Kidney capillary endothelial cell (primary cell): Measurements from ENCODE around the gene KRT17.
A peak's percentile ranks its signal among the peaks of the same experiment; 100 is the strongest.
"Not testable (repeated sequence)": the region's sequence is repeated elsewhere in the genome, so short reads cannot be mapped to it uniquely, and the experiment has no call there.

ENCODE experiments used
- DNase-seq: peaks from one replicate; pipeline ENCODE4 v3.0.0-alpha.2; 2018; ENCODE audit warnings: low spot score

The KRT17 gene

GRCh38 chr17:41653892-41654677 is 29.7 kb upstream of the KRT17 start:
- DNase-seq, result no peak

- no peak for DNase-seq
These were observed 29.0 kb upstream of the KRT17 start for GRCh38 chr17:41653421-41653820.

GRCh38 chr17:41652461-41652970 is 28.1 kb upstream of the KRT17 start:
- DNase-seq, result no peak

DNA sequence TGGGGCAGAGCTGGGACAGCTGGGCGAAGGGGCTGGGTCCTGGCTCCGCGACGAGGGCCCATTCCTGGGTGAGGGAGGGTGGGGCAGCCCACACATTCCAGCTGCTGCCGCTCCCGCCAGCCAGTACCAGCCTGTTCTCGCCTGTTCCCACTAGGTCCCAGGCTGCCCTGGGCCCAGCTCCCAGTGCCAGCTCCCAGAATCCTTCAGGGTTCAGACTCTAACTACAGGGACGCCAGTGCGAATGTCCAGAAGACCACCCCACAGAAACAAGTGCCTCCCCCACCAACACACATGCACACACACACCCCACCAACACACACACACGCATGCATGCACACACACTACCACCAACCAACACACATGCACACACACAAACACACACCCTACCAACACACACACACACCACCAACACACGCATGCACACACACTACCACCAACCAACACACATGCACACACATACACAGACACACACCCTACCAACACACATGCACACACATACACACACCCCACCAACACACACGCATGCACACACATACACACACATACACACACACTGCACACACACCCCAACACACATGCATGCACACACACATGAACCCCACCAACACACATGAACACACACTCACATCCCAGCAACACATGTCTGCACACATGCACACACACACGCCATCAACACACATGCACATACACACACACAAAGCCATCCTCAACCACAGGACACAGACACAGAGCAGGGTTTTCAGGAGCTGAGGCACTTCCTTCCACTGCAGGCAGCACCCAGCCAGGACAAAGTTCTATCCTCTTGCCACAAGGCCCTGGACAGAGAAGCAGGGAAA is 27.5 kb upstream of the KRT17 start:
- no peak for DNase-seq

- no peak for DNase-seq
These were observed 26.6 kb upstream of the KRT17 start for GRCh38 chr17:41650794-41651624.

DNA sequence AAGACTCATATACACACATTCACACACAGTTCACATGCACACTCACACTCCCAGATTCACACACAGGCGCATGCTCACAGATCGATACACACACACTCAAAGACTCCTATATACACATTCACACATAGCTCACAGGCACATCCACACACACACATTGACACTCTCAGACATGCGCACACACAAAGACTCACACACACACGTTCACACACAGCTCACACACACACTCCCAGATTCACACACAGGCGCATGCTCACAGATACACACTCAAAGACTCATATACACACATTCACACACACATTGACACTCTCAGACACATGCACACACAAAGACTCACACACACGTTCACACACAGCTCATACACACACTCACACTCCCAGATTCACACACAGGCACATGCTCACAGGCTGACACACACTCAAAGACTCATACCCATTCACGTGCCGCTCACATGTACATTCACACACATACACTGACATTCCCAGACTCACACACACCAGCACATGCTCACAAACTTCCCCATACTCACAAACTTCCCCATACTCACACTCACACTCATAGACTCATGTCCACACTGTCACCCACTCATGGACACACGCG is 25.6 kb upstream of the KRT17 start:
- DNase-seq, result no peak

DNA sequence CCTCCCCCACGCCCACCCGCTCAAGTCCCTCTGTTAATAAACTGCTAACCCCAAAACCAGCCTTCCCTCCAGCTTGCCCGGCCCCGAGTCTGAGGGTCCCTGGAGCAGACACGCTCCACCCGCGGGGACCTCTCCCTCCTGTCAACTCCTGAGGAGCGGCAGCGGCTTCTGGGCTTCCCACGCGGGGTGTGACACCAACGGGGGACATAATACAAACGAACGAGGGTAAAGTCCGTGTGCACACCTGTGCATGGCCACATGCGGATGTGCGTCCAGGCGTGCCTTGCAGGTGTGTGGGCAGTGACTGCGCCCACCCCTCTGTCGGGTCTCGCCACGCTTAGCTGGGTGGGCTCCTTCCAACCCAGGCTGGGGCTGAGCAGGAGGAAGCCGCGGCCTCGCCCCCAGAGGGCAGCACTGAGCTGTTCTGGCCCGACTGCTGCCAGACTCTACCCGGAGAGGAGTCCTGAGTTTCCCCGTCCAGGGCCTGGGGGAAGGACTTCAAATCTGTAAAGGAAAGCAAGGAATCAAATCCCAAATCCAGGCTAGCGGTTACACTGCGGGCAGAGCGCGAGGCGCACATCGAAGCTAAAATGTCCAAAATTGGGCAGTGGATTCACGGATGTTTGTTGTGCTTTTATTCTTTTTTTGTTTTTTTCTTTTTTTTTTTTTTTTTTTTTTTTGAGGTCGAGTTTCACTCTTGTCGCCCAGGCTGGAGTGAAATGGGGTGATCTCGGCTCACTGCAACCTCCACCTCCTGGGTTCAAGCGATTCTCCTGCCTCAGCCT is 24.2 kb upstream of the KRT17 start:
- DNase-seq, result peak; percentile 68

GRCh38 chr17:41647940-41648410 is 23.6 kb upstream of the KRT17 start:
- DNase-seq, result peak; percentile 63

- DNase-seq, result no peak
These were observed 22.9 kb upstream of the KRT17 start for GRCh38 chr17:41647038-41647813.

DNA sequence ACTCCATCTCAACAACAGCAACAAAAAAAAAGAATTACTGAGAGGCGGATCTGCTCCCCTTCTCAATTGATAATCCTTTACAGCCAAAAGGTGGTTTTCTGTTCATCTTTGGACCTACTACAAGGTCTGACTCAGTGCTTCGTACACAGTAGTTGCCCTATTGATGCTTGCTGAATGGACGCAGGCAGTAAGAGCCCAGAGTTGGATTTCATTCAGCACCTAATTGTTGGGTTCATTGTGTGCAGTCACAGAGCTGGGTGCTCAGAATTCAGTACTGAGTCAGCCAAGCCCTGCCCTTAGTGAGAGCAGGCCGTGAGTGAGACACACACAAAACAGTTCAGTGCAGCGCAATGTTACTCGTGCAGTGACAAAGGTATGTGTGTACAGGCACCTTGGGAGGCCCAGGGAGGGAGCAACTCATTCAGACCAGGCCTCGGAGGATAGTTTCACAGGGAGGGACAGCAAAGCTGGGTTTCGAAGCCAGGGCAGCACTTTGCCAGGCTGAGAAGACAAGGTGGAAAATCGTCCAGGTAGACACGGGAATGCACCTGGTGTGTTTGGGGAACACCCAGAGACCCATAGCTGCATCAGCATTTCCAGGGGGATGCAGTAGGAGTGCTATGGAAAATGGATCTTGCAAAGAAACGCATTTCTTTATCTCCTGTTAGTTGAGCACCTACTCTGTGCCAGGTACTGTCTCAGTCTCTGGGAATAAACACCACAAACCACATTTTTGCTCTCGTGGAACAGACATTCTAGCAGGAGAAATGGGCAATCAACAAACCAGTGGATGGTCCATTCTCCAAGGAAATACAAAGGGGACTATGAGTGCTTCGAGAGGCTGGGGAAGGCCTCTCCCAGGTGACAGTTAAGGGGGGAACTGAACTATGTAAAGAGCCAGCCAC is 18.1 kb upstream of the KRT17 start:
- no peak for DNase-seq

GRCh38 chr17:41640596-41640995 is 16.2 kb upstream of the KRT17 start:
- not testable (repeated sequence) for DNase-seq

DNA sequence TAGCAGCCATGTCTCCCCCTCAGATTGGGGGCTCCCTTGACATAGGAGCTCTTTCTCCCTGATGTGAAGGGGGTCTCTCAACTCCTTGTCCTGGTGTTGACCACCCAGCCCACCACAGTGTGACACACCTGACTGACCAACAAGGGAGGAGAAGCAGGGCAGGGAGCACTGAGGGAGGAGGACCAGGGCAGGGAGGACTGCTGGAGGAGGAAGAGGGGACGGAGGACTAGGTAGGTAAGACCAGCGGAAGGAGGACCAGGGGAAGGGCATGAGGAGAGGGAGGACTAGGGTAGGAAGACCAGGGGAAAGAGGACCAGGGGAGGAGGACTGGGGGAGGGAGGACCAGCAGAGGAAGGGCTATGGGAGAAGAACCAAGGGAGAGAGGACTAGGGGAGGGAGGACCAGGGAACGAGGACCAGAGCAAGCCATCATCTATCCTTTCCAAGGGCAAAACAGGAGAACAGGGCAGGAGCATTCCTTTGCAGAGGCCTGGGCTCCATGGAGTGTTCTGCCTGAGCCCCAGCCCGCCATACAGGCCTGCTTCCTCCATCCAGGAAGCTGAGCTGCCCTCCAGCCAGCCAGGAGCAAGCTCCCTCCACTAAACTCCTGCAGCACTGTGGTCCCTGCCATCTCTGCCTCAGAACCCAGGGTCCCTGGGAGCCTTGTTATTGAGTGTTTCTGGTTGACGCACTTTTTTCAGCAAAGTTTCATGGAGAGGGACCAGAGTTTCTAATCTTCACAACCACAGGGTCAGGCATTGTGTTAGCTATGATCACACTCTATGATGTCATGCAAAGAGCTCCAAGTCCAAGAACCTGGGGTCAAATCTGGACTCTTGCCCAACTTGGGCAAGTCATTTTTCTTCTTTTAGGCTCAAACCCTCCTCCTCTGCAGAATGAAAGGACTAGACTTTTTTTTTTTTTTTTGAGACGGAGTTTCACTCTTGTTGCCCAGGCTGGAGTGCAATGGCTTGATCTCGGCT is 15.4 kb upstream of the KRT17 start:
- DNase-seq, result no peak

DNA sequence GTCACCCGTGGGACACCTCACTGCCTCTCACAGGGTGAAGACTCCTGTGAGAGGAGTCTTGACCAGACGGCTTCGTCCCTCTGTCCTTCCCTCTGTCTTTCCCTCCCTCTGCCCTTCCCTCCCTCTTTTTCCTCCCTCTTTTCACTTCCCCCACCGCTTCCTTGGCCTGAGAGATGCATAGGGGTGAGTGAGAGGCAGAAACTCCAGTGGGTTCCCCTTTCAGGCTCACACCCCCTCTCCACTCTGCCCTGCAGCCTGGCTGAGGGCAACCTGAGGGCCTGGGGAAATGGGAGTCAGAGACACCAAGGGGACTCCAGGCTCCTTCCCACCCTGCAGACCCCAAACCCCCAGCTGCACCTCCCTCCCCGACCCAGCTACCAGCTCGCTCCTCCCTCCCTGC is 14.6 kb upstream of the KRT17 start:
- DNase-seq, result no peak

DNA sequence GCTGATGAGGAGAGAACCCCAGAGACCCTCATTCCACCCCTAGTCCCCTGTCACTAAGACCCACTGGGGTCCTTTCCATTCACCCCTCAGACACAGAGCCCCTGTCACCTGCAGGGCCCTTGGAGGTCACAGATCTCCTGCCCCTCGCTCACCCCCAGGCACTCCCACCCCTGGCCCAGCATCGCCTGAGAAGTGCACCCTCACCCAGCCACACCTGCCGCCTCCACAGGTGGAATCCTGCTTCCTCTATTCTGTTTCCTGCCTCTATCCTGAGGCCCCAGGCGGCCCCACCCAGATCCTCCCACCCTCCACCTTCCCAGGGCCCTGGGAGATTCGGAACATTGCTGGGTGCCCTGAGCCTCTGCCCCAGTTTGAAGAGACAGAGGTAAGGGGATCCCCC is 13.8 kb upstream of the KRT17 start:
- DNase-seq, result no peak

DNA sequence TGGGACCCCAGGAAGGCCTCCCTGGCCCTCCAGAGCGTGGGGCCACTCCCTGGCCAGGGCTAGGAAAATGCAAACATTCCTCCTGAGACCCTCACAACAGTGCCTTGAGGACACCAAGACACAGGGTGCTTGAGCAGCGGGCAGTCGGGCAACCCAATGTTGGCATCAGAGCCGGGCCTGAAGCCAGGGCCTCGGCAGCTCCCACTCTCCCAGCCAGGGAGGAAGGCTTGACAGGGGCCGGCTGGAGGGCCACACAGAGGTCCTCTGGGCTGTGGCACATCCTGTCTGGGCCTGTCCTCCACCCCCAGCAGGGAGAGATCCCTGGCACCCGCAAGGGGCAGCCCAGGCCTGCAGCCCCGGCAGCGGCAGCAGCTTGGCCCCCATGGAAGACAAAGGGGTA is 12.3 kb upstream of the KRT17 start:
- no peak for DNase-seq

DNA sequence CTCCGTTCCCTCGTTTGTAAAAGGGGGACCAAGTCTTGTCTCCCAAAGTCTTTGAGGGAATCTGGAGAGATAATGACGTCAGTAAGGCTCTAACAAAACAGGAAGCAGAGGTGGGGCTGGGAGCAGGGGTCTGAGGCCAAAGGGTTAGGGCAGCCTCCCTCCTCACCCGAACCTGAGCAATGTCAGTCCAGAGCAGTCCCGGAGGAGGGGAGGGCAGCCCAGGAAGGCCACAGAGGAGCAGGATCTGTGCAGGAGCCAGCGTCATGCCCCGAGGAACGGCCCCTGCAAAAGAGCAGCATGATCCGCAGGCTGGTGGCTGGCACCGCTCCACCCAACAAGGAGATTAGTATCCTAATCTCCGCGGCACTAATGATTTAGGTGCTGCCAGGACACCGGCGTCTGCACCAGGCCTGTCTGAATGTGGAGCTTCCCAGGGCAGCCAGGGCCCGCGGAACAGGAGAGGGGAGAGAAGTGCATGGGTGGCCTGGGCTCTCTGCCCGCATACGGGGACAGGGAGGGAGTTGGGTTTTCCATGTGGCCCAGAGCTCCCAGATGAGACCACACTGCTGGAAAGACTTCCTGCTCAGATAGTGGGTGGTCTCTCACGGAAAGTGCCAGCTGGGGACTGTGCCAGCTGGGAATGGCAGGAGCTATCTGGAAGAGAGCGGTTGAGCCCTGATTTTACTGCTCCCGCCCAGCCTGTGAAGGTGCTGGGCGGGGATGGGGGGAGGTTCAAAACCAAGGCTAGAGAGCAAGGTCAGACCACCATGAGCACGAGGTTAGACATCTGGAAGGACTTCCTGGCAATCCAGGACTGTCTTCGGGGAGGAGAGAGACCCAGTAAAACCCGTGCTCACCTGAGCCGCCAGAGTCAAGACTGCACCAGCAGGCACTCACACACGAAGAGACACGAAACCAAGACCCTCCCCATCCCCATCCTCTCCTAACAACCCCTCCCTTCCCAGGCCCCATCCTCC is 11.0 kb upstream of the KRT17 start:
- DNase-seq, result no peak

GRCh38 chr17:41634639-41635038 is 10.3 kb upstream of the KRT17 start:
- DNase-seq, result no peak
